Naive B cell (primary cell): ENCODE data around the gene ARID3C. TPM values are rescaled to one million over a fixed set of nuclear protein-coding genes. Genes with fewer than 3 reads are reported as not detected.

Experiments
- ATAC-seq, 2 donors: fragments of 150-1000 bp; cut with Tn5 transposase; 2 replicates each; pipeline ENCODE4 v1.10.0; 2021; ENCODE audit warnings: low read depth in 2 of 2, mild to moderate bottlenecking in 2 of 2, moderate library complexity in 2 of 2
- DNase-seq: peaks from one replicate; pipeline ENCODE4 v3.0.0; 2022
- H3K27ac Mint-ChIP-seq, 6 donors: one replicate each; pipeline ENCODE4 v1.8.0; 2020 to 2022; ENCODE audit warnings: mild to moderate bottlenecking in 6 of 6, mixed read lengths in 6 of 6, moderate library complexity in 5 of 6, inconsistent platforms in 2 of 6
- H3K27me3 Mint-ChIP-seq, 3 donors: one replicate each; pipeline ENCODE4 v1.8.0; 2021 to 2022; ENCODE audit warnings: mixed read lengths in 3 of 3, mild to moderate bottlenecking in 1 of 3
- H3K36me3 Mint-ChIP-seq, 2 donors: one replicate each; pipeline ENCODE4 v1.8.0; 2020 to 2022; ENCODE audit warnings: mixed read lengths in 2 of 2, inconsistent platforms in 1 of 2, mild to moderate bottlenecking in 1 of 2
- H3K4me1 Mint-ChIP-seq, 3 donors: one replicate each; pipeline ENCODE4 v1.8.0; 2020 to 2022; ENCODE audit warnings: mixed read lengths in 3 of 3, inconsistent platforms in 1 of 3, mild to moderate bottlenecking in 1 of 3, moderate library complexity in 1 of 3
- H3K4me3 Mint-ChIP-seq, 8 donors: one replicate each; pipeline ENCODE4 v1.8.0; 2020 to 2022; ENCODE audit warnings: mild to moderate bottlenecking in 8 of 8, mixed read lengths in 8 of 8, moderate library complexity in 8 of 8, inconsistent platforms in 2 of 8
- H3K9me3 Mint-ChIP-seq, 7 donors: one replicate each; pipeline ENCODE4 v1.8.0; 2020 to 2022; ENCODE audit warnings: mixed read lengths in 7 of 7, mild to moderate bottlenecking in 5 of 7, inconsistent platforms in 2 of 7, moderate library complexity in 1 of 7
- polyA plus RNA-seq, 6 donors: library from polyadenylated mRNA; unstranded; fragments of 300-500 nt; fragmentation: Illumina TruSeq; gene quantifications; one replicate each; pipeline ENCODE4 v1.2.3, GENCODE V29; 2021; ENCODE audit warnings: low read depth in 6 of 6

Gene ARID3C, protein sequence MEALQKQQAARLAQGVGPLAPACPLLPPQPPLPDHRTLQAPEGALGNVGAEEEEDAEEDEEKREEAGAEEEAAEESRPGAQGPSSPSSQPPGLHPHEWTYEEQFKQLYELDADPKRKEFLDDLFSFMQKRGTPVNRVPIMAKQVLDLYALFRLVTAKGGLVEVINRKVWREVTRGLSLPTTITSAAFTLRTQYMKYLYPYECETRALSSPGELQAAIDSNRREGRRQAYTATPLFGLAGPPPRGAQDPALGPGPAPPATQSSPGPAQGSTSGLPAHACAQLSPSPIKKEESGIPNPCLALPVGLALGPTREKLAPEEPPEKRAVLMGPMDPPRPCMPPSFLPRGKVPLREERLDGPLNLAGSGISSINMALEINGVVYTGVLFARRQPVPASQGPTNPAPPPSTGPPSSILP
- not detected for polyA plus RNA-seq

DNA sequence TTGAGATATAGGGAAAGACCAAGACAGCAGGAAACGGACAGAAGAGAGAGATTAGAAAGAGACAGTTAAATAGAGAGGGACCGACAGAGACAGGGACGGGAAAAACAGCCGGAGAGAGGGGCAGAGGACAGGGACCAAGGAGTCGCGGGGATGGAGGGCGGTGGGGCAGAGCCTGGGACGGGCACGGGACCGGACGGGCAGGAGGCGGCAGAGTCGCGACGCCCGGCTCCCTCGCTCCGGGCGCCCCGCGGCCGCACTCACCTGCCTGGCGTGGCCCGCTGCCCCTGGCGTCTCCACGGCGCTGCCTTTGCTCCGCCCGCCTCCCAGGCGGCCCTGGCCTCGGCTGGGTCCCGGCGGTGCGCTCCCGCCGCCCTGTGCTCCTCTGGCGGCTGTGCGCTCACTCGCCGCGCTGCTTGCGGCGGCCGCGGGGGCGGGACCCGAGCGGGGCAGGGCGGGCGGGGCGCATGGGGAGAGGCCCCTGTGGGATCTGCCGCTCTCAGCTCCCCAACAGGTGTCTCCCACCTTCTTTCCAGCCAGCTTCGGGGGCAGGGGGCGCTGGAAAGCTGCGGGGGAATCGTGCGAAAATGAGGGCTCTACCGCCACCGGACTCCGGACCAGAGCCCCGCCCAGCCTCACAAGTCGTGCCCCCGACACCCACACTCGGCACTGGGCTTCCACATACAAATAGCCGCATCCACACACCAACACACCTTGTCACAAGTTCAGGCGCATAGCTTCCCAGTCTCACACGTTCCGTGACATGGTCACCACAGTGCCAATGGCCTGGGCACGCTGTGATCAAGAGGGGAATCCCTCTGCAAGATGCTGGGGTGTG, at the start of gene ARID3C:
ARID3C (minus strand) TSS at position 411 of the 835 bp plus-strand sequence. CDS start 1,052 bp downstream, outside the sequence.
- Mint-ChIP-seq H3K4me1 (peaks cover 15 to 25% (median 25%) of the 10 kb centered on the region in 3 donors), H3K27ac (peak within 1 kb of the TSS in 3 of 6 donors; percentile 23 to 73 (median 36)), H3K4me3 (peak within 1 kb of the TSS; percentile 82 to 95 (median 86)), H3K9me3 (no peaks in the 10 kb centered on the region), H3K36me3 (peaks cover 0 to 10% of the 10 kb centered on the region in 2 donors), H3K27me3 (peaks cover 33 to 66% (median 61%) of the 10 kb centered on the region in 3 donors)
- ATAC-seq (peak; percentile 81), DNase-seq (no peak)

DNA sequence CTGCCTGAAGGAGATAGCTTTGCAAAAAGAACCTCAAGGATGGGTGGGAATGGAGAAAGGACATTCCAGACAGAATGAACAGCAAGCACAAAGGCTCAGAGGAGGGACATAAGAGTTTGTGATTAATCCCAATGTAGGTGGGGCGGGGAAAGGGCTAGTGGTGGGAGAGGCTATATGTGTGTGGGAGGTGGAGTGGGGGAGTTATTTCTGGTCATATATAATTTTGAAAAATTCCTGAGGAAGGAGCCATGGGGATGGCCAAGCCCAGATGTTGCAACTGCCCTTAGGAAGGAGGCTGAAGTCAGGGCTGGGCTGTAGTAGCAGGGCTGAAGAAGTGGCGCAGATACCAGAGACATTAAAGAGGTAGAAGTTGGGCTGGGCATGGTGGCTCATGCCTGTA, 47.0 kb upstream of the ARID3C start:
- Mint-ChIP-seq H3K9me3 (peaks cover 0 to 4% (median 0%) of the 10 kb centered on the region in 7 donors), H3K36me3 (no peaks in the 10 kb centered on the region), H3K4me1 (peaks cover 0 to 4% (median 0%) of the 10 kb centered on the region in 3 donors), H3K27me3 (no peaks in the 10 kb centered on the region), H3K27ac (no peak overlapping the region), H3K4me3 (peak overlapping the region in 1 of 8 donors; percentile 9)
- DNase-seq (no peak), ATAC-seq (no peak)

- peaks cover 0 to 4% (median 0%) of the 10 kb centered on the region in 3 donors for H3K4me1 Mint-ChIP-seq
- DNase-seq, result peak; percentile 20
- no peaks in the 10 kb centered on the region for H3K27me3 Mint-ChIP-seq
- peaks cover 0 to 9% (median 4%) of the 10 kb centered on the region in 7 donors for H3K9me3 Mint-ChIP-seq
- H3K27ac Mint-ChIP-seq, result peak overlapping the region in 2 of 6 donors; percentile 7 to 10
- peaks cover 0 to 5% of the 10 kb centered on the region in 2 donors for H3K36me3 Mint-ChIP-seq
- H3K4me3 Mint-ChIP-seq, result no peak overlapping the region
- peak; percentile 42 to 55 for ATAC-seq
Observed at GRCh38 chr9:34675048-34675714, 46.3 kb upstream of the ARID3C start.

- Mint-ChIP-seq H3K4me1 (peaks cover 0 to 4% (median 0%) of the 10 kb centered on the region in 3 donors), H3K36me3 (peaks cover 3 to 9% of the 10 kb centered on the region in 2 donors), H3K27ac (peak overlapping the region in 1 of 6 donors; percentile 13), H3K4me3 (no peak overlapping the region), H3K27me3 (no peaks in the 10 kb centered on the region), H3K9me3 (peaks cover 3 to 16% (median 9%) of the 10 kb centered on the region in 7 donors)
- DNase-seq (no peak), ATAC-seq (no peak)
Observed at GRCh38 chr9:34674440-34674839, 45.6 kb upstream of the ARID3C start.

GRCh38 chr9:34671307-34671706, 42.4 kb upstream of the ARID3C start:
- Mint-ChIP-seq H3K27ac (no peak overlapping the region), H3K36me3 (peaks cover 10 to 13% of the 10 kb centered on the region in 2 donors), H3K9me3 (peaks cover 9 to 21% (median 14%) of the 10 kb centered on the region in 7 donors), H3K27me3 (no peaks in the 10 kb centered on the region), H3K4me1 (peaks cover 0 to 7% (median 6%) of the 10 kb centered on the region in 3 donors), H3K4me3 (no peak overlapping the region)
- ATAC-seq, result no peak
- no peak for DNase-seq

DNA sequence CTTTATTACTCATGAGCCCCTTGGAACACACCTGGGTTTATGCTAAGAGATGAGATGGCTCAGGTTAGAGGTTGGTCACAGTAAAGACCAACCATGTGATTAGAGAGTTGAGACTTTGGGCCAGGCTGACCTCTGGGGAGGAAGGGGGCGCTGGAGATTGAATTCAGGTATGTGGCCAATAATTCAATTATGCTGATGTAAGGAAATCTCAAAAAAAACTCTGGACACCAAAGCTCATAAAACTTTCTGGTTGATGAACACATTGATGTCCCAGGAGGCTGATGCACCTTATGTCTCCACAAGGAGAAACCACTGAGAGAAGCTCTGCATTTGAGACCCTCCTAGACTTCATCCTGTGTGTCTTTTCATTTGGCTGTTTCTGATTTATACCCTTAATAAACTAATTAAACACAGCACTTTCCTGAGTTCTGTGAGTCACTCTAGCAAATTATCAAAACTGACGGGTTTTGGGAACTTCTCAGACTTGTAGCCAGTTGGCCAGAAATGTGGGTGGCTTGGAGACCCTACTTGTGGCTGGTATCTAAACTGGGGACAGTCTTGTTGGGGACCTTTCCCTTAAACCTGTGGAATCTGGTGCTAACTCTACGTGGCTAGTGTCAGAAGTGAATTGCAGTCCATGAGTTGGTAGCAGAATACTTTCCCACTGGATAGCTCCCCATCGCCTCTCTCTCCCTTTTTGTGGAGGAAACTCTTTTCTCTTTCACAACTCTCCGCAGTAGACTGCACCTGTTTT, 41.1 kb upstream of the ARID3C start:
- Mint-ChIP-seq H3K9me3 (peaks cover 9 to 21% (median 14%) of the 10 kb centered on the region in 7 donors), H3K36me3 (peaks cover 10 to 13% of the 10 kb centered on the region in 2 donors), H3K4me3 (peak overlapping the region in 1 of 8 donors; percentile 41), H3K4me1 (peaks cover 9 to 15% (median 14%) of the 10 kb centered on the region in 3 donors), H3K27ac (no peak overlapping the region), H3K27me3 (no peaks in the 10 kb centered on the region)
- no peak for ATAC-seq
- DNase-seq, result no peak

GRCh38 chr9:34665381-34666250, 36.8 kb upstream of the ARID3C start:
- Mint-ChIP-seq H3K27me3 (no peaks in the 10 kb centered on the region), H3K4me3 (peak overlapping the region; percentile 75 to 96 (median 93)), H3K36me3 (peaks cover 12 to 13% of the 10 kb centered on the region in 2 donors), H3K9me3 (peaks cover 9 to 17% (median 11%) of the 10 kb centered on the region in 7 donors), H3K4me1 (peaks cover 21 to 26% (median 22%) of the 10 kb centered on the region in 3 donors), H3K27ac (peak overlapping the region; percentile 83 to 98 (median 96))
- ATAC-seq (peak; percentile 76 to 77), DNase-seq (peak; percentile 79)

DNA sequence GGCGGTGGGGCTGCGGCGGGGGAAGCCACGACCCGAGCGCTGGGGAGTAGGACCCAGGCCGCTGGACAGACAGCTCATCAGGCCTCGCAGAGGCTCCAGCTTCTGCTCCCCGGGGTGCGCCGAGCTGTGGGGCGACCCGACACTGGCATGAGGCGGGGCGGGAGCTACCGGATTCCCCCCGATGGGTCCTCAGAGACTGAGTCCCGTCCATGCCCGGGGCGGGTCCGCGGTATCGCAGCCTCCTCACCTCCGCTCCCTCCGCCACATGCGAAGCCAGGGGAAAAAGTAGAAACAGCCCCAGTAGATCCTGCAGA, 36.2 kb upstream of the ARID3C start:
- H3K4me3 Mint-ChIP-seq, result peak overlapping the region; percentile 75 to 96 (median 93)
- no peaks in the 10 kb centered on the region for H3K27me3 Mint-ChIP-seq
- peaks cover 24 to 26% (median 24%) of the 10 kb centered on the region in 3 donors for H3K4me1 Mint-ChIP-seq
- DNase-seq, result no peak
- peaks cover 6 to 11% (median 9%) of the 10 kb centered on the region in 7 donors for H3K9me3 Mint-ChIP-seq
- peaks cover 8 to 16% of the 10 kb centered on the region in 2 donors for H3K36me3 Mint-ChIP-seq
- H3K27ac Mint-ChIP-seq, result peak overlapping the region in 4 of 6 donors; percentile 90 to 98 (median 94)
- ATAC-seq, result peak; percentile 4 to 6

DNA sequence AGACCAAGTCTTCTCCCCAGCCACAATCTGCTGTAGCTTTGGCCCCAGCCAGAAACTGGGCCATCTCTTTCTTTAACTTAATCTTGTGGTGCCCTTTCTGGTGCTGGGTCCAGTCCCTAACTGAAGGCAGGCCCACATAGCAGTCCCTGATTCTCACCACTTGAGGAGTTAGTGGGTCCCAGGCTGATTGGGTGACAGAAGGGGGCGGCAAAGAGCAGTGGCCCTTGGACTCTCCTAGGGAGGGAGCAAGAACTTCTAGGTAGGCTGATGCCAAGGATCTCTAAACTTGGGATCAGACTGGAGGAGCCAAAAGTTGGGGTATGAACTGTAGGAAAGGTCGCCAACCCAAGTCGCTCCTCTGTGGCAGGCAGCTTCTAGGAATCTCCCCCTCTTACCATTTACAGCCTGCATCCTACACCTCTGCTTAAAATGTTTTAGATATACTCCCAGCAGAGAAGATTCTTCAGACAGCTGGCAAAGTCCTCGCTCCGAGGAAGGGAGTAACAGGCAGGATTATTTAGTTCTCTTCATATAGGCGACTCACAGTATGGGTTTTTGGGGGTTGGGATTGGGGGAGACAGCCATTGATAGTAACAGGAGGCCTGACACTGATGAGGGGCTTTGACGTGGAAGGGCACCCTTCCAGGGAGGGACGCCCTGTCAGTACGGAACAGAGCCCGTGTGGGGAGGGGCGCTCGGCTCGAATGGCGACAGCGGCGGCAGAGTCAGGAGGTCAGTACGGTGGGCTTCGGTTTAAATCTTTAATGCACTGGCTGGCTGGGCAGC, 35.6 kb upstream of the ARID3C start:
- Mint-ChIP-seq H3K4me3 (peak overlapping the region; percentile 75 to 94 (median 92)), H3K27me3 (no peaks in the 10 kb centered on the region), H3K4me1 (peaks cover 24 to 26% (median 24%) of the 10 kb centered on the region in 3 donors), H3K9me3 (peaks cover 5 to 7% (median 5%) of the 10 kb centered on the region in 7 donors), H3K36me3 (peaks cover 5 to 13% of the 10 kb centered on the region in 2 donors), H3K27ac (peak overlapping the region; percentile 7 to 95 (median 90))
- ATAC-seq (peak; percentile 48 to 50), DNase-seq (peak; percentile 68)

- peaks cover 0 to 6% of the 10 kb centered on the region in 2 donors for H3K36me3 Mint-ChIP-seq
- H3K27me3 Mint-ChIP-seq, result no peaks in the 10 kb centered on the region
- H3K9me3 Mint-ChIP-seq, result peaks cover 0 to 2% (median 0%) of the 10 kb centered on the region in 7 donors
- ATAC-seq (no peak), DNase-seq (no peak)
- H3K4me3 Mint-ChIP-seq, result peak overlapping the region in 3 of 8 donors; percentile 35 to 68 (median 51)
- no peak overlapping the region for H3K27ac Mint-ChIP-seq
- H3K4me1 Mint-ChIP-seq, result peaks cover 24 to 25% (median 24%) of the 10 kb centered on the region in 3 donors
Observed at GRCh38 chr9:34663303-34663605, 34.4 kb upstream of the ARID3C start.
